ENCODE results near the gene ATG9B.

Gene ATG9B

GRCh38 chr7:151006590-151007300 lies 17.5 kb downstream of the ATG9B start:
- H3K79me1 ChIP-seq (replicated peaks; ENCODE audit: low read length, poor library complexity, severe bottlenecking) = no peaks in the 10 kb centered on the region
- H4K91ac ChIP-seq (ENCODE audit: low read length) = peak overlapping the region; percentile 91
- H3K18ac ChIP-seq (ENCODE audit: low read depth in 1 of 2, low read length in 2 of 2) = peak overlapping the region in 1 of 2 experiments; percentile 37
- no peak for DNase-seq
- H2AFZ ChIP-seq (ENCODE audit: low read depth, low read length) = no peak overlapping the region
- no peaks in the 10 kb centered on the region for H3K9me3 ChIP-seq (ENCODE audit: control insufficient read depth, low read length)
- peaks cover 42 to 47% of the 10 kb centered on the region in 2 experiments for H3K27me3 ChIP-seq (ENCODE audit: control insufficient read depth in 1 of 2, insufficient read depth in 1 of 2, low read length in 2 of 2)
- H4K8ac ChIP-seq (ENCODE audit: low read length) = no peak overlapping the region
- no peak overlapping the region for H3K4me3 ChIP-seq (ENCODE audit: insufficient read depth in 1 of 2, low read depth in 1 of 2, low read length in 2 of 2)
- H2AK5ac ChIP-seq (ENCODE audit: low read length, severe bottlenecking) = no peak overlapping the region
- H3K23ac ChIP-seq (ENCODE audit: low read length in 2 of 2) = no peak overlapping the region
- peak overlapping the region; percentile 28 to 81 for H2BK12ac ChIP-seq (ENCODE audit: low read length in 2 of 2)
- no peak overlapping the region for H3K4me2 ChIP-seq (ENCODE audit: low read length, poor library complexity, severe bottlenecking)
- 90% methylated on average over 23 of the region's 23 CpGs for WGBS
- H3K27ac ChIP-seq (ENCODE audit: low read length, poor library complexity, severe bottlenecking) = no peak overlapping the region
- no peak overlapping the region for H3K14ac ChIP-seq (ENCODE audit: low read length in 2 of 2)
- H3K36me3 ChIP-seq (ENCODE audit: control insufficient read depth in 1 of 2, insufficient read depth in 2 of 2, low read depth in 1 of 2, low read length in 2 of 2) = no peaks in the 10 kb centered on the region
- no peak overlapping the region for H3K9ac ChIP-seq (ENCODE audit: low read length)
- peak overlapping the region in 1 of 2 experiments; percentile 57 for H3K4ac ChIP-seq (ENCODE audit: low read depth in 1 of 2, low read length in 2 of 2)
- peak overlapping the region; percentile 88 for H2BK15ac ChIP-seq (ENCODE audit: low read depth, poor library complexity, severe bottlenecking)
- peaks cover 22% of the 10 kb centered on the region for H3K4me1 ChIP-seq (ENCODE audit: control insufficient read depth, insufficient read depth, low read depth, low read length)
- no peak overlapping the region for H2BK5ac ChIP-seq (ENCODE audit: low read depth, low read length, poor library complexity, severe bottlenecking)
- H2BK120ac ChIP-seq (ENCODE audit: low read depth, low read length) = no peak overlapping the region

GRCh38 chr7:151005566-151005965 lies 18.7 kb downstream of the ATG9B start:
- Histone ChIP-seq H3K4ac (ENCODE audit: low read depth in 1 of 2, low read length in 2 of 2) (no peak overlapping the region), H3K4me1 (ENCODE audit: control insufficient read depth, insufficient read depth, low read depth, low read length) (peaks cover 20% of the 10 kb centered on the region), H2BK15ac (ENCODE audit: low read depth, poor library complexity, severe bottlenecking) (no peak overlapping the region), H3K18ac (ENCODE audit: low read depth in 1 of 2, low read length in 2 of 2) (no peak overlapping the region), H2AK5ac (ENCODE audit: low read length, severe bottlenecking) (no peak overlapping the region), H3K4me3 (ENCODE audit: insufficient read depth in 1 of 2, low read depth in 1 of 2, low read length in 2 of 2) (no peak overlapping the region), H2BK12ac (ENCODE audit: low read length in 2 of 2) (no peak overlapping the region), H3K9me3 (ENCODE audit: control insufficient read depth, low read length) (no peaks in the 10 kb centered on the region), H3K36me3 (ENCODE audit: control insufficient read depth in 1 of 2, insufficient read depth in 2 of 2, low read depth in 1 of 2, low read length in 2 of 2) (no peaks in the 10 kb centered on the region), H3K9ac (ENCODE audit: low read length) (no peak overlapping the region), H4K8ac (ENCODE audit: low read length) (no peak overlapping the region), H3K27ac (ENCODE audit: low read length, poor library complexity, severe bottlenecking) (no peak overlapping the region), H2BK120ac (ENCODE audit: low read depth, low read length) (no peak overlapping the region), H3K14ac (ENCODE audit: low read length in 2 of 2) (no peak overlapping the region), H2BK5ac (ENCODE audit: low read depth, low read length, poor library complexity, severe bottlenecking) (no peak overlapping the region), H4K91ac (ENCODE audit: low read length) (no peak overlapping the region), H3K27me3 (ENCODE audit: control insufficient read depth in 1 of 2, insufficient read depth in 1 of 2, low read length in 2 of 2) (peaks cover 46 to 52% of the 10 kb centered on the region in 2 experiments), H2AFZ (ENCODE audit: low read depth, low read length) (no peak overlapping the region), H3K4me2 (ENCODE audit: low read length, poor library complexity, severe bottlenecking) (no peak overlapping the region), H3K79me1 (replicated peaks; ENCODE audit: low read length, poor library complexity, severe bottlenecking) (no peaks in the 10 kb centered on the region), H3K23ac (ENCODE audit: low read length in 2 of 2) (no peak overlapping the region)
- WGBS = 90% methylated on average over 8 of the region's 9 CpGs
- no peak for DNase-seq

GRCh38 chr7:151003572-151003971 lies 20.7 kb downstream of the ATG9B start:
- no peak overlapping the region for H3K18ac ChIP-seq (ENCODE audit: low read depth in 1 of 2, low read length in 2 of 2)
- no peak overlapping the region for H2BK15ac ChIP-seq (ENCODE audit: low read depth, poor library complexity, severe bottlenecking)
- H4K8ac ChIP-seq (ENCODE audit: low read length) = no peak overlapping the region
- no peak overlapping the region for H3K14ac ChIP-seq (ENCODE audit: low read length in 2 of 2)
- H3K4me2 ChIP-seq (ENCODE audit: low read length, poor library complexity, severe bottlenecking) = no peak overlapping the region
- DNase-seq = no peak
- peaks cover 8% of the 10 kb centered on the region for H3K4me1 ChIP-seq (ENCODE audit: control insufficient read depth, insufficient read depth, low read depth, low read length)
- H2AK5ac ChIP-seq (ENCODE audit: low read length, severe bottlenecking) = no peak overlapping the region
- peaks cover 43 to 61% of the 10 kb centered on the region in 2 experiments for H3K27me3 ChIP-seq (ENCODE audit: control insufficient read depth in 1 of 2, insufficient read depth in 1 of 2, low read length in 2 of 2)
- no peak overlapping the region for H2BK5ac ChIP-seq (ENCODE audit: low read depth, low read length, poor library complexity, severe bottlenecking)
- no peak overlapping the region for H3K23ac ChIP-seq (ENCODE audit: low read length in 2 of 2)
- H3K36me3 ChIP-seq (ENCODE audit: control insufficient read depth in 1 of 2, insufficient read depth in 2 of 2, low read depth in 1 of 2, low read length in 2 of 2) = no peaks in the 10 kb centered on the region
- H3K79me1 ChIP-seq (replicated peaks; ENCODE audit: low read length, poor library complexity, severe bottlenecking) = no peaks in the 10 kb centered on the region
- H2BK12ac ChIP-seq (ENCODE audit: low read length in 2 of 2) = no peak overlapping the region
- H3K4me3 ChIP-seq (ENCODE audit: insufficient read depth in 1 of 2, low read depth in 1 of 2, low read length in 2 of 2) = no peak overlapping the region
- no peak overlapping the region for H3K4ac ChIP-seq (ENCODE audit: low read depth in 1 of 2, low read length in 2 of 2)
- H3K27ac ChIP-seq (ENCODE audit: low read length, poor library complexity, severe bottlenecking) = no peak overlapping the region
- H2BK120ac ChIP-seq (ENCODE audit: low read depth, low read length) = no peak overlapping the region
- H3K9me3 ChIP-seq (ENCODE audit: control insufficient read depth, low read length) = no peaks in the 10 kb centered on the region
- H4K91ac ChIP-seq (ENCODE audit: low read length) = no peak overlapping the region
- H2AFZ ChIP-seq (ENCODE audit: low read depth, low read length) = no peak overlapping the region
- H3K9ac ChIP-seq (ENCODE audit: low read length) = no peak overlapping the region
- WGBS = 79% methylated on average over 12 of the region's 12 CpGs

- no peak overlapping the region for H3K23ac ChIP-seq (ENCODE audit: low read length in 2 of 2)
- DNase-seq = no peak
- WGBS = 95% methylated on average over 16 of the region's 16 CpGs
- no peak overlapping the region for H2BK15ac ChIP-seq (ENCODE audit: low read depth, poor library complexity, severe bottlenecking)
- H2AFZ ChIP-seq (ENCODE audit: low read depth, low read length) = no peak overlapping the region
- no peak overlapping the region for H3K4me2 ChIP-seq (ENCODE audit: low read length, poor library complexity, severe bottlenecking)
- H2AK5ac ChIP-seq (ENCODE audit: low read length, severe bottlenecking) = no peak overlapping the region
- H3K4me3 ChIP-seq (ENCODE audit: insufficient read depth in 1 of 2, low read depth in 1 of 2, low read length in 2 of 2) = no peak overlapping the region
- no peaks in the 10 kb centered on the region for H3K36me3 ChIP-seq (ENCODE audit: control insufficient read depth in 1 of 2, insufficient read depth in 2 of 2, low read depth in 1 of 2, low read length in 2 of 2)
- no peak overlapping the region for H2BK5ac ChIP-seq (ENCODE audit: low read depth, low read length, poor library complexity, severe bottlenecking)
- no peak overlapping the region for H2BK120ac ChIP-seq (ENCODE audit: low read depth, low read length)
- H3K9me3 ChIP-seq (ENCODE audit: control insufficient read depth, low read length) = no peaks in the 10 kb centered on the region
- H3K9ac ChIP-seq (ENCODE audit: low read length) = no peak overlapping the region
- H2BK12ac ChIP-seq (ENCODE audit: low read length in 2 of 2) = no peak overlapping the region
- peaks cover 28 to 66% of the 10 kb centered on the region in 2 experiments for H3K27me3 ChIP-seq (ENCODE audit: control insufficient read depth in 1 of 2, insufficient read depth in 1 of 2, low read length in 2 of 2)
- H3K18ac ChIP-seq (ENCODE audit: low read depth in 1 of 2, low read length in 2 of 2) = no peak overlapping the region
- no peak overlapping the region for H3K14ac ChIP-seq (ENCODE audit: low read length in 2 of 2)
- no peak overlapping the region for H4K8ac ChIP-seq (ENCODE audit: low read length)
- H4K91ac ChIP-seq (ENCODE audit: low read length) = no peak overlapping the region
- no peaks in the 10 kb centered on the region for H3K79me1 ChIP-seq (replicated peaks; ENCODE audit: low read length, poor library complexity, severe bottlenecking)
- H3K27ac ChIP-seq (ENCODE audit: low read length, poor library complexity, severe bottlenecking) = no peak overlapping the region
- H3K4me1 ChIP-seq (ENCODE audit: control insufficient read depth, insufficient read depth, low read depth, low read length) = peaks cover 2% of the 10 kb centered on the region
- no peak overlapping the region for H3K4ac ChIP-seq (ENCODE audit: low read depth in 1 of 2, low read length in 2 of 2)
Measured at GRCh38 chr7:151001546-151001945, 22.7 kb downstream of the ATG9B start.
